Stimulated activated CD8-positive, alpha-beta memory T cell treated with anti-CD3 and anti-CD28 coated beads, Interleukin-15, amount 100 ng/mL, for 1 hour (primary cell): ENCODE measurements around the gene ADGRV1.
"Not testable (repeated sequence)": the region's sequence is repeated elsewhere in the genome, so short reads cannot be mapped to it uniquely, and the experiment has no call there.

Experiments used
- DNase-seq: peaks from one replicate; pipeline ENCODE4 v3.0.0-alpha.2; 2020; ENCODE audit warnings: low read depth

ADGRV1 gene

DNA sequence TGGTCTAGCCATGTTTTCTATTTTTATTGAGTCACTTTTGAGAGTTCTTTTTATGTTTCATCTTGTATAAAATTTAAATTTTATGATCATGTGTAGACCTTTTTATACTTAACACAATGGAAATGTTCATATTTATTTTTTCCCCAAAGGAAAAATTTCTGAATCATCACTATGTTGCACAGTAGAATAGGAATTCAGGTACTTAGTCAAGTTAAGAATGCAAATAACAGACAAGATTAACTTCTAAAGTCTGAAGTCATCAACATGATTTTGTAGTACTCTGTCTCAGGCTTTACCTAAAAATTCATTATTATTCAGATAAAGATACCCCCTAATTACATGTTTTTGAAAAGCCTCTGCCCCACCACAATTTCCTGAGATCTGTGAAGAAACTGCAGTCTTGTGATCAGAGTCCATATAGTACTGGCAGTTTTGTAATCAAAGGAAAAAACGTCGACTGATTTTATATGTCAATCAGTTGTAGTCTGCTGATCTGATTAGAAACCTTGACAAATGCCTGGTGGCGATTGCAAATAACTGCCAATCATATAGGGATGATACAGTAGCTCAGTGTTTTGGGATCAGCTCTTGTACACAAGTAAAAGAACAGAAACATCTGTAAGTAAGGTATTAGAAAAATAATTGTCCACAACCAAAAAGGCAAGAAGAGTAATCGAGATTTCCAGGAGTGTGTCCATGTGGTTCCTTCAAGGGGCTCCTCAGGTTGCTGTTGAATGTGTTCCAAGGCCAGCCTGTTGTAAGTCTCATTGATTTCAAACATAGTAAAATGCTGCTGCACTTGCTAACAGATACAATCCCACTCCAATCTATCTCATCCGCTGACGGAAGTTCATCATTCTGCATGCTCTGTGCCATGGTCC, 472.2 kb downstream of the ADGRV1 start:
- no peak for DNase-seq

GRCh38 chr5:91031402-91031752, 472.8 kb downstream of the ADGRV1 start:
- no peak for DNase-seq

DNA sequence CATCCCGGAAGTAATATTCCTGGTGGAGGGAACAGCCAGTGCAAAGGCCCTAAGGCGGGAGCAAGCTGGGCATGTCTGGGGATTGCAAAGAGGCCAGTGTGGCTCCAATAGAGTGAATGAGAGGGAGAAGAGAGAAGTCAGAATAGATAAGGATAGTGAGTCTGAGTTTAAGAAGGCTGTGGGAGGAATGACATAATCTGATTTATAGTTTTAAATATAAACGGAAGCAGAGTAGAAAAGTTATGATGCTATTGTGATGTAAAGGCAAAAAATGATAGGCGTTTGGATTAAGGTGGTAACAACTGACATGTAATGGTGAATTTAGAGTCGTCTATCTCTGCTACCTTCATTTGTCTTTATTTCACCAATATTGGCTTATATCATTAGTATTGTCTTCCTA, 473.5 kb downstream of the ADGRV1 start:
- DNase-seq = no peak

- no peak for DNase-seq
Observed at GRCh38 chr5:91033370-91033769, 474.8 kb downstream of the ADGRV1 start.

DNA sequence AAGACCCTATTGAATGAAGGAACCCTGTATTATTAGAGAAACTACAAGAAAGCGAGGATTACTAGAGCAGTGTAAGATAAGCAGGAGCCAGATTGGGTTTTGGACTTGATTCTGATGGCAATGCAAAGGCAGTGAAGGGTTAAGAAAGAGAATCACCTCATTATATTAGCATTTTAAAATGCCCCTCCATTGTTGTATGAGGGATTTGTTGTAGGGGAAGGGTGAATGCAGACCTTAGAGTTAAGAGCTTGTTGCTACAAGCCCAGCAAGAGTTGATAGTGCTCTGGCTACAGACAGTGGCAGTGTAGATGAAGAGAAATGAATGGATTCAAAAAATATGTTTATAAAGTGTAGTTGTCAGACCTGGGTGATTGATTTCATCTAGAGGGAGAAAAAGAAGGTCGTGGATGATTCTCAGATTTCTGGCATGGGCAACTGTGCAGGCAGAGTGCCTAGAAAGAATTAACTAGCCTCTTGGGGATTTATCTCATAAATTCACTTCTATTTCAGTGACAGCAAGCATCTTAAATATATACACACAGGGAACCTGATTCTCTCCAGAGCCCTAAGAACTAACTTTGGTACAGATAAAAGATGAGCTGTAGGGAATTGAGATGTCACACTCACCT, 479.7 kb downstream of the ADGRV1 start:
- no peak for DNase-seq

DNA sequence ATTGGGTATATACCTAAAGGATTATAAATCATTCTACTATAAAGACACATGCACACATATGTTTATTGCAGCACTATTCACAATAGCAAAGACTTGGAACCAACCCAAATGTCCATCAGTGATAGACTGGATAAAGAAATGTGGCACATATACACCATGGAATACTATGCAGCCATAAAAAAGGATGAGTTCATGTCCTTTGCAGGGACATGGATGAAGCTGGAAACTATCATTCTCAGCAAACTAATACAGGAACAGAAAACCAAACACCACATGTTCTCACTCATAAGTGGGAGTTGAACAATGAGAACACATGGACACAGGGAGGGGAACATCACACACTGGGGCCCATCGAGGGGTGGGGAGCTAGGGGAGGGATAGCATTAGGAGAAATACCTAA, 482.5 kb downstream of the ADGRV1 start:
- DNase-seq = not testable (repeated sequence)

GRCh38 chr5:91042247-91042935, 483.8 kb downstream of the ADGRV1 start:
- DNase-seq = no peak

DNA sequence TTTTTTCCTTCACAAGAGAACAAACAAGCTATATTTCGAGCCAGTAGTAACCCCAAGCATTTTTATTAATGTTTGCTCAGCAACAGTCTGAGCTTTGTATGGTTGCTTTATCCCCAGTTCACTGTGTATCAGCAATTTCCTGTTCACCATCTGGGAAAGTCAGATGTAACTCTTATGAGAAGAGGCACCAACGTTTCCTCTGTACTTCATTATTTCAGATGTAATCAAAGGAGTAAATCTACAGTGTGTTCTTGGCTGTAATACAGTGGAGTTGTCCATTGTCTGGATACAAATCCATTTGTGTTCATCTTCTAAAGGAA, 484.3 kb downstream of the ADGRV1 start:
- DNase-seq = no peak

- no peak for DNase-seq
Observed at GRCh38 chr5:91048073-91048472, 489.5 kb downstream of the ADGRV1 start.

DNA sequence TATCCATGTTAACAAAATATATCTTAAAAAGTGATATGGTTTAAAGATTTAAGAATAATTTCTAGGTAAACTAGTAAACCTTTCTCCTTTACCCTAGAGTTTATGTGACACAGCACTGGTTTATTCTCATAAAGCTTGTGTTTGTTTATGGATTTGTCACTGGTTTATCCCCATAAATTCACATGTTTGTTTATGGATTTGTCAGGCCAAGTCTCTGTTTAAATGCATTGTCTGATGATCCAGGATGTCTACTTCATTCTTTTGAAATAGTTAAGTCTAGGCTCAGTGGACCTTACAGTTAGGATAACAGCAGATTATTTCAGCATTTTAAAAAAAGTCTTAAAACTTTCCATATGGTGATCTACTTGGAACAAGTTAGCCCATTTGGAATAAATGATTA, 490.5 kb downstream of the ADGRV1 start:
- no peak for DNase-seq

DNA sequence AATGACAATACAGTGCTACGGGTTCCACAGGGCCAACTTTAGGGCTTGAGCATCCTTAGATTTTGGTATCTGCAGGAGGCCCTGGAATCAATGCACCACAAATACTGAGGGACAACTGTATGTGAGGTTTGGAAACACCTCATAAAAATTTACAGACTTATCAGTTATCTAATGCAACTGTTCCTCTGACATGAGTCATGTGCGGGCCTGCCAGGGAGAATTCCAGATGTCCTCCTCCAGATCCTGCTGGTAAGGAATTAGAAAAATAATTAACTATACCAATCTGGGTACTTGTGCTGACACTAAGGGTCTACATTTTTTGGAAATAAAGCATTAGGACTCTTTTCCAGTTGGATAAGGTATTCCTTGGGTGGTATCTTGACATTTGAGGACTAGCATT, 491.2 kb downstream of the ADGRV1 start:
- no peak for DNase-seq

DNA sequence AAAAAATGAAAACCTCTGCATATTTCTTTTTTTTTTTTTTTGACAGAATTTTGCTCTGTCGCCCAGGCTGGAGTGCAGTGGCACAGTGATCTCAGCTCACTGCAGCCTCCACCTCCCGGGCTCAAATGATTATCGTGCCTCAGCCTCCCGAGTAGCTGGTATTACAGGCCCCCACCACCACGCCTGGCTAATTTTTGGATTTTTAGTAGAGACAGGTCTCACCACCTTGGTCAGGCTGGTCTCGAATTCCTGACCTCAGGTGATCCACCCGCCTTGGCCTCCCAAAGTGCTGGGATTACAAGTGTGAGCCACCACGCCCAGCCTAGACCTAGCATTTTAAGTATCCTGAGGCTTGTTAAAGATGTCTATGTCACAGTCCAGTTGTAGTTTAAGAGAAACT, 493.8 kb downstream of the ADGRV1 start:
- not testable (repeated sequence) for DNase-seq

GRCh38 chr5:91052977-91053740, 494.6 kb downstream of the ADGRV1 start:
- no peak for DNase-seq

DNA sequence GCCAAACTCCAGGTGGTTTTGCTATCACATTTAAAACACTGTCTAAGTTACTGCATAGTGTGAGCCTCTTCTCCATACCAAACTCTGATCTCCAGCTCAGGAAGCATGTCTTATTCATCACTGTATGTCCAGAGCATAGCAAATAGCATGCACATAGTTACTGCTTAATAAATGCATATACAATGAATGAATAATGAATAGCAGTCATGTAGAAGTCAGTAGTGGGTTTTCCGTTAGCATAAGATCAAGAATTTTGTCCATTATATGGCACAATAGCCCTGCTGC, 495.1 kb downstream of the ADGRV1 start:
- no peak for DNase-seq

DNA sequence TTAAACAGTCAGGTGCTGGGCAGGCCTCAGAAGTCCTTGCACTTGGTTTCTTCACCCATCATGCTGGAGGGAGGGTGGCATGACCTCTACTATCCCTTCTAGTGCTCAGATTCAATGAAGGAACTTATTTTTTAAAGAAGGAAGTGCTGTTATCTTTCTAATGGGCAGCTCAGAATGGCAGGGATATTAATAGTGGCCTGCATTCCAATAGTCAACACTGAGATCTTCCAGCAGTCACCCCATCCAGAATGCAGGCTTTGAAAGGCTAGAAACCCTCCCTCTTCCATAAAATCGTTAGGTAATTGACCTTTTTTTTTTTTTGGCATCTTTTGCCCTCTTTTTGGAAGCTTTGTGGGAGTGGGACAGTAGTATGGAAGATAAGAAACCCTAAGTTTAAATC, 499.6 kb downstream of the ADGRV1 start:
- DNase-seq = no peak

- no peak for DNase-seq
Observed at GRCh38 chr5:91058575-91058974, 500.0 kb downstream of the ADGRV1 start.

DNA sequence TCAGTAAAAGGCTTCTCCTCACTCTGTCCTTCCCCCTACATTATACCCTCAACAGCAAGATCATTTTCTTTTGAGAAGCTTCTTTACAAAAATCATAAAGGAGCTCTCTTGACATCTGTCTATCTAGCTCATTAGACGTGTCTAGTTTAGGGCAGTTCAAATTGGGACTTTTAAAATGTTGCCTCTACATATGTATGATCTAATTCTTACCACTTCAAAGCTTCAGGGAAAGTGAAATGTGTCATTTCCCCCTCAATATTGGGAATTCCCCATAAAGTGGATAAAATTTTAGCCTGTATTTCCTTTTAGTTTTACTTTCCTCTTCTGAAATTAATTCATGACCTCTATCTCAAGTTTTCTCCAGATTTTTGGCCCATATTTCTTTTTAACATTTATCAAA, 500.8 kb downstream of the ADGRV1 start:
- no peak for DNase-seq

GRCh38 chr5:91061094-91061493, 502.5 kb downstream of the ADGRV1 start:
- no peak for DNase-seq

DNA sequence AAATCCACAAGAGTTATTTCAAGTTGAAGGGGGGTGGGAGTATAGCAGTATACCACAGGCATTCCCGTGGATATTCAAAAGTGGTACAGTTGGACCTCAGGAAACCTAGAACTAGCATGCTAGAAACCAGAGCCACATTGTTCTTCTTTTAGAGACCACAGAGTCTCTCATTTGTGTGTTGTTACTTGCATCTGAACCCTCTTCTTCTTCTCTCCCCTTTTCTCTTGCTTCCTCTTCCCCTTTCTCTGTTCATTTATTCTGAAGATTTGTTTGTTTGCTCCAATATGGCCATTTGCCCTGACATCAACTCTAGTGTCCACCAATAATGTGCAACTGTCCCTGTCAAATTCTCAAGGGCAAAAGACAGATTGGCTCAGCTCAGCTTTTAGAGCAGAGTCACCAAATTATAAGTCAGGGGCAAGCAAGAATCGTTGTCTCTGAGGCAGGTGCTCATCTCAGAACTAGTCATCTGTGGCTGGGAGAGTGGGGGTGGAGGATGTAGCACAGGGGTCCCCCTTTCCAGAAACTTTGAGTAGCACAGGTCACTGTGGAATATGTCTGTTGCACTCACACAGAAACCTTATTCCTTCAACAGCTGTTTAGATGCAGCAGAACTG, 503.5 kb downstream of the ADGRV1 start:
- DNase-seq = no peak

GRCh38 chr5:91063098-91063690, 504.6 kb downstream of the ADGRV1 start:
- DNase-seq = not testable (repeated sequence)

DNA sequence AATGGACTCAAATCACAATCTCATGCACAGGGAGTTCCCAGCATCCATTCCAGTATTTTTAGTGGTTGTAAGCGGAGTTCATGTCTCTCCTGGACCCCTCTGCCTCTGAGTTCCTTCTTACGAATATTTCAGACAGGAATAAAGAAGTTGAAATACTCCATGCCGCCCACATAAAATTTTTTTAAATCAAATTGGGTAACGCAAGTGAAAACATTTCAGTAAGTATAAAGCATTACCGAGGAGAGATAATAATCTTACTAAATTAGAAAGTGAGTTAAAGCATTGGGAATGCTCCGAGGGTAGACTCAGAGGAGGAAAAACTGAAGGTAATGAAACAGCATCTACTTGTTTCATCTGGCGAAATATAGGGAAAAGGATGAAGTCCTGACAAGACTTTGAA, 506.9 kb downstream of the ADGRV1 start:
- no peak for DNase-seq

DNA sequence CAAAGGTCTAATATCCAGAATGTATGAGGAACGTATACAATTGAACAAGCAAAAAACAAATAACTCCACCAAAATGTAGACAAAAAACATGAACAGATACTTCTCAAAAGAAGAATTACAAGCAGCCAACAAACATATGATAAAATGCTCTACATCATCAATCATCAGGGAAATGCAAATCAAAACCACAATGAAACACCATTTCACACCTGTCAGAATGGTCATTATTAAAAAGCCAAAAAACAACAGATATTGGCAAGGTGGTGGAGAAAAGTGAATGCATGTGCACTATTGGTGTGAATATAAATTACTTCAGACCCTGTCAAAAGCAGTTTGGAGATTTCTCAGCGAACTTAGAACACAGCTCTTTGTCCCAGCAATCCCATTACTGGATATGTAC, 510.8 kb downstream of the ADGRV1 start:
- DNase-seq = no peak
